IMR-90 (cell line): Measurements from ENCODE around the gene STKLD1. TPM values are rescaled to one million over a fixed set of nuclear protein-coding genes. Genes with fewer than 3 reads are reported as not detected.

ENCODE experiments used
- ATAC-seq: fragments of 200-7000 bp; cut with Tn5 transposase; 2 replicates; pipeline ENCODE4 v1.9.1; 2020; ENCODE audit warnings: low read depth, mild to moderate bottlenecking, moderate library complexity
- BruUV-seq: library from RNA; stranded (reverse); fragments of 400-500 nt; replicated peaks from 2 replicates; lab custom pipeline; 2021; lab: Mats Ljungman, UMichigan
- CTCF ChIA-PET: fragments of 300-600 bp; formaldehyde crosslinking; extraction: SDS; loops from one replicate; lab custom pipeline; 2021; ENCODE audit warnings: antibody characterized with exemption; lab: Yijun Ruan, JAX
- POLR2A ChIA-PET: fragments of 300-600 bp; sonication (Branson Sonifier 250); formaldehyde crosslinking; loops from one replicate; lab custom pipeline; 2022; ENCODE audit warnings: antibody characterized with exemption; ENCODE audit not compliant: unreplicated experiment; lab: Charles Lee
- DNase-seq: peaks from one replicate; pipeline ENCODE4 v3.0.0; 2013
- H2AFZ ChIP-seq: replicated peaks from 2 replicates; pipeline ENCODE3; 2013; ENCODE audit warnings: low read length, mild to moderate bottlenecking; ENCODE audit not compliant: poor library complexity
- H2AK5ac ChIP-seq: 2 replicates; pipeline ENCODE4 v1.6.1; 2013; ENCODE audit warnings: low read depth, low read length, inconsistent platforms
- H2AK9ac ChIP-seq: replicated peaks from 2 replicates; pipeline ENCODE3; 2013; ENCODE audit warnings: mild to moderate bottlenecking, low read depth, low read length, moderate library complexity; ENCODE audit not compliant: poor library complexity
- H2BK120ac ChIP-seq: 2 replicates; pipeline ENCODE4 v1.6.1; 2013; ENCODE audit warnings: low read depth, low read length, inconsistent platforms
- H2BK15ac ChIP-seq: 3 replicates; pipeline ENCODE4 v1.6.1; 2013; ENCODE audit warnings: low read depth, low read length, inconsistent platforms
- H2BK20ac ChIP-seq: 2 replicates; pipeline ENCODE4 v1.6.1; 2013; ENCODE audit warnings: low read depth, mild to moderate bottlenecking, inconsistent platforms, low read length, moderate library complexity
- H2BK5ac ChIP-seq: 2 replicates; pipeline ENCODE4 v1.6.1; 2013; ENCODE audit warnings: mild to moderate bottlenecking, low read depth, low read length, inconsistent platforms; ENCODE audit not compliant: poor library complexity, severe bottlenecking
- H3K14ac ChIP-seq: replicated peaks from 2 replicates; pipeline ENCODE4 v1.6.1; 2013; ENCODE audit warnings: low read depth, low read length, inconsistent platforms
- H3K18ac ChIP-seq: 2 replicates; pipeline ENCODE4 v1.6.1; 2013; ENCODE audit warnings: low read depth, low read length, control low read depth
- H3K23ac ChIP-seq: 2 replicates; pipeline ENCODE4 v1.6.1; 2013; ENCODE audit warnings: low read depth, low read length, inconsistent platforms
- H3K27ac ChIP-seq: 2 replicates; pipeline ENCODE4 v1.5.1; 2013; ENCODE audit warnings: mild to moderate bottlenecking, control low read depth, low read length; ENCODE audit not compliant: insufficient read depth
- H3K27me3 ChIP-seq: 2 replicates; pipeline ENCODE4 v1.6.1; 2013; ENCODE audit warnings: low read length; ENCODE audit not compliant: control insufficient read depth, insufficient read depth
- H3K36me3 ChIP-seq: 2 replicates; pipeline ENCODE4 v1.6.1; 2013; ENCODE audit warnings: low read length, mixed read lengths; ENCODE audit not compliant: control insufficient read depth, insufficient read depth
- H3K4ac ChIP-seq: 2 replicates; pipeline ENCODE4 v1.6.1; 2013; ENCODE audit warnings: low read depth, low read length, inconsistent platforms
- H3K4me1 ChIP-seq: 2 replicates; pipeline ENCODE4 v1.6.1; 2013; ENCODE audit warnings: low read length, mixed read lengths; ENCODE audit not compliant: control insufficient read depth, insufficient read depth
- H3K4me2 ChIP-seq: 2 replicates; pipeline ENCODE4 v1.6.1; 2013; ENCODE audit warnings: low read depth, mild to moderate bottlenecking, control low read depth, low read length, moderate library complexity
- H3K4me3 ChIP-seq: 2 replicates; pipeline ENCODE4 v1.5.1; 2013; ENCODE audit warnings: low read depth, mild to moderate bottlenecking, control low read depth, low read length, moderate library complexity; ENCODE audit not compliant: insufficient read depth
- H3K56ac ChIP-seq: 2 replicates; pipeline ENCODE4 v1.6.1; 2013; ENCODE audit warnings: low read length, inconsistent platforms; ENCODE audit not compliant: insufficient read depth; ENCODE audit errors: extremely low read depth
- H3K79me1 ChIP-seq, 2 experiments: 2 replicates each; pipeline ENCODE4 v1.6.1; 2013; ENCODE audit warnings: low read length in 2 of 2, inconsistent platforms in 1 of 2, low read depth in 1 of 2
- H3K9ac ChIP-seq: 2 replicates; pipeline ENCODE4 v1.6.1; 2013; ENCODE audit warnings: low read depth, low read length, control low read depth
- H3K9me1 ChIP-seq: 2 replicates; pipeline ENCODE4 v1.6.1; 2013; ENCODE audit warnings: low read length, inconsistent platforms; ENCODE audit not compliant: insufficient read depth
- H3K9me3 ChIP-seq: 2 replicates; pipeline ENCODE4 v1.6.1; 2013; ENCODE audit warnings: low read length; ENCODE audit not compliant: control insufficient read depth, insufficient read depth
- H4K20me1 ChIP-seq: 2 replicates; pipeline ENCODE4 v1.6.1; 2013; ENCODE audit warnings: low read length, inconsistent platforms; ENCODE audit not compliant: insufficient read depth
- H4K5ac ChIP-seq: 2 replicates; pipeline ENCODE4 v1.6.1; 2013; ENCODE audit warnings: mild to moderate bottlenecking, low read depth, low read length, control low read depth
- H4K8ac ChIP-seq, 2 experiments: 2 replicates each; pipeline ENCODE4 v1.6.1; 2013; ENCODE audit warnings: low read depth in 2 of 2, low read length in 2 of 2, control low read depth in 1 of 2, inconsistent platforms in 1 of 2
- H4K91ac ChIP-seq: 2 replicates; pipeline ENCODE4 v1.6.1; 2013; ENCODE audit warnings: low read depth, low read length, inconsistent platforms; ENCODE audit not compliant: insufficient read depth
- CHD1 ChIP-seq: IDR thresholded peaks from 2 replicates; pipeline ENCODE4 v1.6.1; 2012; ENCODE audit warnings: low read depth, low read length, improper control_type of control experiment
- CTCF ChIP-seq: conservative IDR thresholded peaks from 2 replicates; pipeline ENCODE4 v1.5.1; 2012; ENCODE audit warnings: mild to moderate bottlenecking, low read depth, low read length, improper control_type of control experiment
- POLR2A ChIP-seq: IDR thresholded peaks from 2 replicates; pipeline ENCODE4 v1.6.1; 2012; ENCODE audit warnings: mild to moderate bottlenecking, low read depth, low read length
- RAD21 ChIP-seq: IDR thresholded peaks from 2 replicates; pipeline ENCODE4 v1.6.1; 2012; ENCODE audit warnings: low read length, improper control_type of control experiment
- WGBS, 2 experiments: methylation state at CpG; one replicate each; pipeline versions ENCODE4 v1.1.5 to v1.1.7; 2013; ENCODE audit warnings: missing lambda C conversion rate in 2 of 2; ENCODE audit not compliant: insufficient read length in 1 of 2; ENCODE audit errors: extremely low coverage in 2 of 2; 5-methylcytosine and 5-hydroxymethylcytosine counted together
- dilution Hi-C: fragments of 300-500 bp; cut with HindIII; formaldehyde crosslinking; loops from one replicate; pipeline ENCODE4 v1.14.3; 2018; ENCODE audit warnings: low sequenced_read_pairs; ENCODE audit not compliant: unreplicated experiment
- in situ Hi-C: fragments of 300-500 bp; cut with MboI; formaldehyde crosslinking; loops from 3 replicates; pipeline ENCODE4 v1.14.3; 2019; ENCODE audit warnings: low sequenced_read_pairs, inconsistent platforms, mixed read lengths
- intact Hi-C: fragments of 100-400 bp; cut with micrococcal nuclease; formaldehyde crosslinking; loops from 2 replicates; pipeline ENCODE4 v1.10.0; 2022
- polyA plus RNA-seq, 3 experiments: library from polyadenylated mRNA; depleted of rRNA; stranded (reverse); fragments of >200 nt; gene quantifications; 2 replicates each; pipeline ENCODE4 v1.2.3, GENCODE V29; 2012; ENCODE audit warnings: low replicate concordance in 1 of 3
- total RNA-seq: library from RNA; depleted of rRNA; stranded (reverse); fragments of >200 nt; gene quantifications from 2 replicates; pipeline ENCODE4 v1.2.3, GENCODE V29; 2012

STKLD1 gene
- total and polyA plus RNA-seq, 2 of the 4 experiments (the other 2 are of a cell fraction) = 0.54 to 0.65 TPM

GRCh38 chr9:133403766-133404453 is 27.7 kb downstream of the STKLD1 start:
- no TSS peak for BruUV-seq
- no peaks in the 10 kb centered on the region for H3K27me3 ChIP-seq
- H2BK20ac ChIP-seq = no peak overlapping the region
- H2BK15ac ChIP-seq = no peak overlapping the region
- peaks cover 17% of the 10 kb centered on the region; the same call in 1 of the 2 replicates for H4K20me1 ChIP-seq
- no peak overlapping the region for H2BK120ac ChIP-seq
- no peak overlapping the region for H3K4me3 ChIP-seq
- peaks cover 0 to 22% of the 10 kb centered on the region in 2 experiments; a peak in 2 of 4 replicates for H3K79me1 ChIP-seq
- H3K9me3 ChIP-seq = no peaks in the 10 kb centered on the region
- 0 out of 2 replicates have a peak, but pooled peaks cover 4% of the 10 kb centered on the region for H3K9me1 ChIP-seq
- no peak overlapping the region for H3K18ac ChIP-seq
- H3K4me1 ChIP-seq = peaks cover 2% of the 10 kb centered on the region; the same call in 1 of the 2 replicates
- H3K27ac ChIP-seq = no peak overlapping the region
- H2BK5ac ChIP-seq = no peak overlapping the region
- no peak overlapping the region for H3K9ac ChIP-seq
- DNase-seq = no peak
- WGBS, 2 experiments = 88% methylated on average over 6 of the region's 16 CpGs; no CpG with 5 or more reads in 1 of the 2 experiments
- intact Hi-C loops (no loop called here), dilution Hi-C loops (no loop called here), in situ Hi-C loops (loop anchor here (10.0 kb wide), 2 partner anchors 81 to 321 kb away; no protein-coding TSS in a partner anchor)
- H3K4me2 ChIP-seq = no peak overlapping the region
- H4K5ac ChIP-seq = no peak overlapping the region
- H3K4ac ChIP-seq = no peak overlapping the region
- ATAC-seq = no peak
- TF ChIP-seq RAD21 (peak; percentile 43), CTCF (peak; percentile 45), POLR2A (no peak), CHD1 (no peak)
- peak overlapping the region; percentile 39 for H2AK9ac ChIP-seq
- CTCF ChIA-PET = no interaction called here
- H2AFZ ChIP-seq = no peak overlapping the region
- no peak overlapping the region for H4K91ac ChIP-seq
- H4K8ac ChIP-seq = no peak overlapping the region
- H3K23ac ChIP-seq = no peak overlapping the region
- no peak overlapping the region for H3K14ac ChIP-seq
- H3K36me3 ChIP-seq = peaks cover 27% of the 10 kb centered on the region
- no peak overlapping the region for H2AK5ac ChIP-seq
- H3K56ac ChIP-seq = no peak overlapping the region
- POLR2A ChIA-PET = no interaction called here
